Measurements from ENCODE around the gene COG2. TPM values are rescaled to one million over a fixed set of nuclear protein-coding genes. Genes with fewer than 3 reads are reported as not detected.

Gene COG2
- total and polyA plus RNA-seq, 7 donors = 17.5 to 31.2 (median 25.2) TPM

DNA sequence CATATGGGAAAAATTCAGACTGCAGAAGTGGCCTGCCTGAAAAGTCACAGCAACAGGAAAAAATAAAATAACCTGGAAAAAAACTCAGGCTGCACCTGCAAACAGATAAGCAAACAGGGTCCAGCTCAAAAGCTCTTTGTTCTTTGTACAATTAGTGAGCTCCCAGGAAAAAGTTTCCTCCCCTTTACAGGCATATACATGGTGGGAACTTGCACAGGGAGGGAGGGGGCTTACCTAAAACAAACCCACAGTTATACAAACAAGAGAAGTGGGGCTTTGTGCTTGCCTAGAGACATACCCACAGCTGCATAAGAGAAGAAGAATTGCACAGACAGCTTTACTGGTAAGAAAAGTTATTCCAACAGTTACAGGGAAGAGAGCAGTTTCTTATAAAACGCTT, 31.7 kb upstream of the COG2 start:
- intact Hi-C loops (cut with DNase I) = no loop called here
- 20 to 73% methylated on average over 1 of the region's 1 CpG for WGBS, 2 donors
- Histone ChIP-seq H3K9me3 (no peaks in the 10 kb centered on the region), H3K27me3 (no peaks in the 10 kb centered on the region), H3K27ac (no peak overlapping the region), H3K36me3 (no peaks in the 10 kb centered on the region), H3K4me3 (no peak overlapping the region), H3K4me1 (no peaks in the 10 kb centered on the region)
- TF ChIP-seq CTCF (IDR thresholded peaks at IDR 0.05) (no peak), POLR2AphosphoS5 (IDR thresholded peaks at IDR 0.05) (no peak), POLR2A (IDR thresholded peaks at IDR 0.05) (no peak), EP300 (IDR thresholded peaks at IDR 0.05) (no peak)
- no peak for DNase-seq

DNA sequence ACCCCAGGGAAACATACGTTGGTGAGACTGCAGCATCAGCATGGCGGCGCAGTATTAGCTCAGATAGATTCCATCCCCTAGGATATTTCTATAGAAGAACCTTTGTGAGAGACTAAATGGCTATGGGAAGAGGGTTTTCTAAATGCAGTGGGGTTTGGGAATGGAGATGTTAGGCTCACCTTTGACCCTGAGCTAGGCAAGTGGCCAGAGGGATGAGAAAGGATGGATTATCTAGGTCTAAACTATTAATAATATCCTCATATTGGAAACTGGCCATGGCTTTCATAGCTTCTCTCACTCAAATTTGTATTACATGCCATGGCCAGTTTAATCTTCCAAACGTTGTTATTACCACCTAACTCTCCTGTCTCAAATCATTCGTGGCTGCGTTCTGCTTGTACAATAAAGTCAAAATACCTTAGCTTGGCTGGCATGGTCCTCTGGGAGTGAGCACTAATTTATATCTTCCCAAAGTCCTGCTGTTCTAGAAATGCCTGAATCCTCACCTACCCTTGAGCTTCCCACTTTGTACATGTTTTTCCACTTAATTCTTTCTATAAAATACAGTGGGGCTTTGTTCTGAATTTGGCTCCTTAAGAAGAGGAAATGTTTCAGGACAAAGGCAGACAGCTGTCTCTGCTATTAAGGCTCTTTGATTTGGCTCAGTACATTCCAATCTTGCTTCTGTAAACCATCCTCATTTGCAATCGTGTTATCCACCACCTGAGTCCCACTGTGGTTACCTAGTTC, 31.0 kb upstream of the COG2 start:
- 60 to 73% methylated on average over 7 of the region's 7 CpGs for WGBS, 2 donors
- H3K4me3 ChIP-seq = no peak overlapping the region
- no peaks in the 10 kb centered on the region for H3K27me3 ChIP-seq
- H3K4me1 ChIP-seq = no peaks in the 10 kb centered on the region
- no peak overlapping the region for H3K27ac ChIP-seq
- no peak for DNase-seq
- H3K36me3 ChIP-seq = no peaks in the 10 kb centered on the region
- no peaks in the 10 kb centered on the region for H3K9me3 ChIP-seq
- intact Hi-C loops (cut with DNase I) = no loop called here
- TF ChIP-seq POLR2AphosphoS5 (IDR thresholded peaks at IDR 0.05) (no peak), EP300 (IDR thresholded peaks at IDR 0.05) (no peak), CTCF (IDR thresholded peaks at IDR 0.05) (no peak), POLR2A (IDR thresholded peaks at IDR 0.05) (no peak)

DNA sequence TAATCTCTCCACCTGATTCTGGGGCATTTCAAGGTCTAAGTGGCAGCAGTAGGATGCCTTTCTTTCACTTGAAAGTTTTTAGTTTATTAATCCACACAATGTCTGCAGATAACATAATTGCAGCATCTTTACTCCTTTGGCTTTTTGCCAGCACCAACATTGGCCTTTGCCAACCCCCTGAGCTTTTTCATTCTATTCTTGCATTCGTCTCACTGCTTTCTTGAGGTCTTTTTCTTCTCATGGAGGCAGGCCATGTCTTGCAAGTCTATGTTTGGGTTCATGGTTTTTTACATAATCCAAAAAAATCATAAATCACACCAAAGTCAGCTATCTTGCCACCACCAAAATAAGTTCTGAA, 30.4 kb upstream of the COG2 start:
- Histone ChIP-seq H3K27ac (no peak overlapping the region), H3K27me3 (no peaks in the 10 kb centered on the region), H3K9me3 (no peaks in the 10 kb centered on the region), H3K4me3 (no peak overlapping the region), H3K4me1 (no peaks in the 10 kb centered on the region), H3K36me3 (no peaks in the 10 kb centered on the region)
- DNase-seq = no peak
- intact Hi-C loops (cut with DNase I) = no loop called here
- TF ChIP-seq POLR2A (IDR thresholded peaks at IDR 0.05) = no peak
- no peak for TF ChIP-seq POLR2AphosphoS5 (IDR thresholded peaks at IDR 0.05)
- no peak for TF ChIP-seq CTCF (IDR thresholded peaks at IDR 0.05)
- TF ChIP-seq EP300 (IDR thresholded peaks at IDR 0.05) = no peak
- 66 to 71% methylated on average over 1 of the region's 1 CpG for whole genome bisulfite sequencing, 2 donors

- Histone ChIP-seq H3K27me3 (no peaks in the 10 kb centered on the region), H3K4me3 (no peak overlapping the region), H3K27ac (no peak overlapping the region), H3K36me3 (no peaks in the 10 kb centered on the region), H3K4me1 (no peaks in the 10 kb centered on the region), H3K9me3 (no peaks in the 10 kb centered on the region)
- TF ChIP-seq POLR2A (IDR thresholded peaks at IDR 0.05) (no peak), POLR2AphosphoS5 (IDR thresholded peaks at IDR 0.05) (no peak), EP300 (IDR thresholded peaks at IDR 0.05) (no peak), CTCF (IDR thresholded peaks at IDR 0.05) (no peak)
- intact Hi-C loops (cut with DNase I) = no loop called here
- DNase-seq = no peak
- 60 to 92% methylated on average over 1 of the region's 1 CpG for WGBS, 2 donors
These were observed 29.6 kb upstream of the COG2 start for GRCh38 chr1:230612651-230613050.

DNA sequence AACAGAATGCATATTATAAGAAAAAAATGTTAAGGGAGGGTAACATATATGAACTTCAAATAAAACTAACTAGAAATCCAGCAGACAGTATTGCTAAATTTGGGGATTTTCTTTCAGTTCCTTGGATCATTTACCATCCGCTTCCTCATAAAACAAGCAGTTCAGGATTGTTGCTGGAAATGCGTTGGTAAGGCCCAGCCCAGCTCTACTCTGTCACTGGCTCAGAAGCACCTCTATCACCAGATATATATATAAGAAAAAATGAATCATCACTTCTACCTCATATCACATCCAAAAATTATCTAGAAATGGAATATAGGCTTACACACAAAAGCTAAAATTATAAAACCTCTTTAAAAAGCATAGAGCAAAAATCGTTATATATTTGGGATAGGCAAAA, 28.2 kb upstream of the COG2 start:
- Histone ChIP-seq H3K27ac (no peak overlapping the region), H3K9me3 (no peaks in the 10 kb centered on the region), H3K27me3 (no peaks in the 10 kb centered on the region), H3K4me1 (no peaks in the 10 kb centered on the region), H3K4me3 (no peak overlapping the region), H3K36me3 (no peaks in the 10 kb centered on the region)
- TF ChIP-seq CTCF (IDR thresholded peaks at IDR 0.05) = no peak
- TF ChIP-seq EP300 (IDR thresholded peaks at IDR 0.05) = no peak
- no peak for TF ChIP-seq POLR2AphosphoS5 (IDR thresholded peaks at IDR 0.05)
- no peak for TF ChIP-seq POLR2A (IDR thresholded peaks at IDR 0.05)
- WGBS, 2 donors = 89 to 94% methylated on average over 3 of the region's 3 CpGs
- intact Hi-C loops (cut with DNase I) = no loop called here
- DNase-seq = no peak
